HG02970 (cell line): ENCODE measurements around the gene DCP2.

Experiments used
- ATAC-seq: cut with Tn5 transposase; IDR thresholded peaks from one replicate; pipeline ENCODE4 v1.9.1; 2021; ENCODE audit warnings: mild to moderate bottlenecking, moderate library complexity, moderate number of reproducible peaks; ENCODE audit not compliant: unreplicated experiment, low FRiP score

Gene DCP2

DNA sequence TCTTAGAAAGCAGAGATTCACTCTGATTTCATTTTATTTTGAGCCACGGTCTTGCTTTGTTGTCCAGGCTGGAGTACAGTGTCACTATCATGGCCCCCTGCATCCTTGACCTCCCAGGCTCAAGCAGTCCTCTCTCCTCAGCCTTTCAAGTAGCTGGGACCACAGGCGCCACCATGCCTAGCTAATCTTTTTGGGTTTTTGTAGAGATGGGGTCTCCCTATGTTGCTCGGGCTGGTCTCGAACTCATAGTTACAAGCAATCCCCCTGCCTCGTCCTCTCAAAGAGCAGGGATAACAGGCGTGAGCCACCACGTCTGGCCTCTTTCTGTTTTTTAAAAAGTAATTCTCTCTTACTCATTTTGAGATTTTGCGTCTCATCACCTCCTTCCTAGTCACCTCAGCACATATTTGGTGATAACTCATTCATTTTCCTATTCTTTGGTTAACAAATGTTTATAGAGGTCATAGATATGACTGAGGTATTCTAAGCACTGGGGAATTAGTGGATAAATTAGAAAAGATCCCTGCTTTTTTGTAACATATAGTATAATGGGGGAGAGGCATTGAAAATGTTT, 10.8 kb upstream of the DCP2 start:
- ATAC-seq = no peak

DNA sequence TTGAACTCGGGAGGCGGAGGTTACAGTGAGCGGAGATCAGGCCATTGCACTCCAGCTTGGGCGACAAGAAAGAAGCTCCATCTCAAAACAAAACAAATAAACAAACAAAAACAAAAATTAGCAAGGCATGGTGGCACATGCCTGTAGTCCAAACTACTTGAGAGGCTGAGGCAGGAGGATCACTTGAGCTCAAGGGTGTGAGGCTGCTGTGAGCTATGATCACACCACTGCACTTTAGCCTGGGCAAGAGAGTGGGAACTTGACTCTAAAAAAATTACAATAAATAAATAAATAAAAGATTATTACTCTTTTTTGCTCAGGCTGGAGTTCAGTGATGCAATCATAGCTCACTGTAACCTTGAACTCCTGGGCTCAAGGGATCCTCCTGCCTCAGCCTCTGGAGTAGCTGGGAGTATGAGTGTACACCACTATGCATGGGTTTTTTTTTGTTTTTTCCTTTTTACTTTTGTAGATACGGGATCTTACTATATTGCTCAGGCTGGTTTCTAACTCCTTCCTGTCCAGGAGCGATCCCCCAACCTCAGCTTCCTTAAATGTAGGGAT, 9.0 kb upstream of the DCP2 start:
- ATAC-seq = no peak

DNA sequence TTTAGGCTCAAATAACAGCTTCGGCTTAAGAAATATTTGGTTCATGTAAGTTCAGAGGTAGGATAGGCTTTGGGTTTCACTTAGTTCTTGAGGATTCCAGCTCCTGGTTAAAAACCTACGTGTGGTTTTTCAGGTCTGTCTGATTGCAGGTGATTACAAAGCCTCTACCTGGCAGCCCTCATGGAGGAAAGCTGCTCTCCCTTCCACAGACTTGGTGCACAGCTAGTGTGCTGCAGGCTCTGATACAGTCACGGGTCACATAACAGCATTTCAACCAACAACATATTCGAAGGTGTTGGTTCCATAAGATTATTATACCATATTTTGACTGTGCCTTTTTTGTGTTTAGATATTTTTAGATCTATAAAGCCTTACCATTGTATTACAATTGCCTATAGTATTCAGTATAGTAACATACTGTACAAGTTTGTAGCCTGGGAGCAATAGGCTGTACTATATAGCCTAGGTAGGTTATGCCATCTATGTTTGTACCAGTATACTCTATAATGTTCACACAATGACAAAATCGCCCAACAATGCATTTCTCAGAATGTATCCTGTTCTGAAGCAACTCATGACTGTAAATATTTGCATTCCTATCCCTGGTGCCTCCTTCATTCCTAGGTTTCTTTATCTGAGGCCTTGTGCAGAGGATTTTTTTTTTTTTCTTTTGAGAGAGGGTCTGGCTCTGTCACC, 8.0 kb upstream of the DCP2 start:
- ATAC-seq = no peak

DNA sequence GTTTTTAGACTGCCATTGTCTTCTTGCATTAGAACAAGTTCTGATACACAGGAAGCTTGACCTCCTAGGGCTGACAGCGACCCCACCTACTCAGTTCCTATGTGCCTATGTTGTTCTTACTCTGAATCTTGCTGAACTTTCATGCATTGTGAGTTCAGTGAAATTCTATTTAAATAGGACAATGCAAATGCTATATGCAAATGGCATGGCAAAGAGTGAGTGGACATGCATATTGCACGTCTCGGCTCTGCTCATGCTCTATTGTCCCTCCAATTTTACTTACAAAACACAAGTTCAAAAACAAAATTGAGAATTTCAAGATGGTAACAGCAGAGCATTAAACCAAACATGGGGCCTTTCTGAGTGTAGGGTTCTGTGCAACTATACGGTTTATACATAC, 5.3 kb upstream of the DCP2 start:
- no peak for ATAC-seq

DNA sequence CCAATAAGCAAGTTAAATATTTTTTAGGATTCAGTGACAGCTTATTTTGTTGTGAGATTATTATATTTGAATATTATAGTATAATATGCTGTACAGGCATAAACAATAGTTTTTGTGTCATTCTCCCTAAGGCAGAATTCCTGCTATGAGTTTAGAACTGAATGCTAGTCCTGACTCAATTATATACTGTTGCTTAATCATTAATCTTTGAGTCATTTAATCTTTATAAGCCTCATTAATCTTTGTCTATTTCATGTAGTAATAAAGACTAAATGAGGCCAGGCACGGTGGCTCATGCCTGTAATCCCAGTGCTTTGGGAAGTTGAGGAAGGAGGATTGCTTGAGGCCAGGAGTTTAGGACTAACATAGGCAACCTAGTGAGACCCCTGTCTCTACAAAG, 3.6 kb upstream of the DCP2 start:
- no peak for ATAC-seq

DNA sequence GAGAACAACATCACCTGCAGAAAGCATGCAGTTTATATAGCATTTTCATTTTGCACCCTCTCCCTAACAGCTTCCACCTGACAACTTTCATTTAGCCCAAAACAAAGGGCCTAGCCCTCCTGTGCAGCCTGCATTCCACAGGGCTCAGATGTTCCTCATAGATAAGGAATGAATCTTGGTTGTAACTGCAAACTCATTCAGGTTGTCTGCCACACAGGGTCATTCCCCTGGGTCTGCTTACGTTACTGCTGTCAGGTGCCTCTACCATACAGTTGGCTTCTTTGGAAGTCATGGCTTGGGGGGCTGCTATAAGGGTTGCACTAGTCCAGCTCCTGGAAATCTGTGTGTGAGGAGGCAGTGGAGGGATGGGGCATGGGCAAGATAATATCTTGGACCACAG, 2.7 kb upstream of the DCP2 start:
- ATAC-seq = no peak

DNA sequence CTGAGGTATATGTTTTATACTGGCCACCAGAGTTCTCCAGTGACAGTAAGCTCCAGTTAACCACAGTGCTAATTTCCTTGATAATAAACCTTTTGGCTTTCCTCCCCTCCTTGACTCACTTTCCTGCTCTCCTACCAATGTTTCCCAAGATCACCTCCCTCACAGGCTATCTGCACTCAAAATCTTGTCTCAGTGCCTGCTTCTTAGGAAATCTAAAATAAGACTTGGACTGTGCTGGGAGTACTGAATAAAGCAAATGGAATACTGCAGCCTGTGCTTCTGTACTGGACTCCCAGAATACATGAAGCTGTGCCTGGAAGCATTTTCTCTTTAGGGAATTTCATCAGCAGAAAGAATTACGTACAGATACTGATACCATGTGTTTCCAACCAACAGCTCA, 1.7 kb upstream of the DCP2 start:
- no peak for ATAC-seq

DNA sequence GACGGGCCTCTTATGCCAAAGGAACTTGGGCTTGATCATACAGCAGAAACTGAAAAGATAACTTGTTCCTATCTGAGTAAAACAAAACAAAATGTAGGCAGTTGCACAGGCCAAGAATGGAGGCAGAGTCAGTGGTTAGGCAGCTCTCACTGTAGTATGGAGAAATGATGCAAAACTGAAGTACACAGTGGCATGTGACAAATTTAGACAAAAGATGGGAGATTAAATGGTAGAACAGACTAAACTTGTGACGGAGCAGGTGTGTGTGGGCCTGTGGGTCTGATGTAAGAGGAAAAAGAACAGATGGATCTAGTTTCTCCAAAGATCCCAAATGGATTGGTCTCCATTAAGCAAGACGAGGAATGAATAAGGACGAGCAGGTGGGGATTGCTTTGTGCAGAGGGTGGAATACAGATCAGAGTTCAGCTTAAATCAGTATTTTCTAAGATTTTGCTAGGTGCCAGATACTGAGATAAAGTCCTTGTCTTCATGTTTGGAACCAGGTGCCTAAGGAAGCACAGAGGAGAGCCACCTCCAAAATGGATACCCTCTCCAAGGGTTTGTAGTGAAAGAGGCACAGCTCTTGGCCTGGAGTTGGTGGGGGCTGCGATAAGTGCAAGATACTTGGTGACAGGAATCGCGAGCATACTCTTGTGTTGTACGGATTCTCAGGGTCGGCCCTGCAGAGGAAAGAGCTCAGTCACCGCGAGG, 722 bp upstream of the DCP2 start:
- peak; percentile 11 for ATAC-seq

DNA sequence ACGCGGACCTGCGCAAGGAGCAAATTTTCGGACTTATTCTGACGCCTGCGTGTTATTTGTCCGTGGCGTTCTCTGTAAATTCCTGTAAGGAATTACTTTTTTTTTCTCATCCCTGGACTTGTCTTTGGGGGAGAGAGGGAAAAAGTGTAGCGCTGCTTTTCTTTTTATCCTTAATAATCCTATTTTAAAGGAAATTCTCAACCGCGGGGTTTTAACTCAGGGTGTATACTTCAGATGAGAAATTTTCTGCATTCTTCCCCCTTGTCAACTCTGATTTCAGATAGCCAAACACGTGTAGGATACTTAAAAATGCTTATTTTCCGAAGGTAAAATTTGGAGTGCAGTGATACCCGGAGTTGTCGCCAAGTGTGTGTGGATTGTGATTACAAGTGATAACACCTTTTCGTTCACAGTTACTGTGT, 853 bp downstream of the DCP2 start:
- no peak for ATAC-seq

DNA sequence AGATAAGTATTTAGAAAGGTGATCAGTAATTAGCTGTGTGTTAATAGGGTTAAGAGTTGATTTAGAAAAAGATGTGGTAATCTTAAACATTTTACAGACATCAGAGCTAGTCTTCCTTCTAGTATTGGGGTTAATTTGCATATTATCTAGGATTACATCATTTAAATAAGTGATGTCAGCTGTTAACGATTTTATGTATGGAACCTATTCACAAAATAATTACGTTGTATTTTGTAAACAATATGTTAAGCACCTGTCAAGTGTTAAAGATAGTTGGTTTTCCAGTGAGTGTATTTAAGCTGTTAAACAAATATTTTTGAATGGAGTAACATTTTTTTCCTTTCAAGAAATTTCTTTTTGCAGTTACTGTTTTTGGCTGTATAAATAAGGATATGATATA, 2.2 kb downstream of the DCP2 start:
- ATAC-seq = no peak

DNA sequence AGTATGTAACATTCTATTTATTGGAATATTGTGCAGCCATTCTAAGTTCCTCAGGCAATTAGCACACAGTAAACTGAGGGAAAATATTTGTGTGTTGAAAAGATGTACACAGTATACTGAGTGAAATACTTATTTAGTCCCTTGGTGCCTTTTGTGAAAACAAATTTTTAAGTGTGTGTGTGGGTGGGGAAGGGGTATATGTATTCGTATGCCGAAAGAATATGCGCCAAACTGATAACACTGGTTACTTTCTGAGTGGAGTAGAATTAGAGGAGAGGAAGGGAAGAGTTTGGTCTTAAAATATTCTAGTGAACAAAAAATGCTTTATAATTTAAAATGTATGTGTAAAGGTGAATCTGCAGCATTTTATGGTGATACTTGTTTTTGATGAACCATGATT, 3.1 kb downstream of the DCP2 start:
- ATAC-seq = no peak

DNA sequence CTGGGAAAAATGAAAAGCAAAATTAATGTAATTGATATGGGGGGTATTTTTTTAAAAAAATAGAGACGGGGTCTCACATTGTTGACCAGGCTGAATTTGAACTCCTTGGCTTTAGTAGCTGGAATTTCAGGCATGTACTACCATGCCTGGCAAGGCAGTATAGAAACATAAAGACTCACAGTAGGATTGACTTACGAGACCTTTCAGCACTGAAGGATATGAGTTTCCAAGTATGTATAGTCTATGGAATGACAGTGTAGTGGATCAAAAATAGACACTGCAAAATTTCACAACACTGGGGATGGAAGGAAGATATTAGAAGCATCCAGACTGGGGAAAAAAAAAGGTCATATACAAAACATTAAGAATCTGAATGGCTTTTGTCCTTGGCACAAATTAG, 6.8 kb downstream of the DCP2 start:
- ATAC-seq = no peak

DNA sequence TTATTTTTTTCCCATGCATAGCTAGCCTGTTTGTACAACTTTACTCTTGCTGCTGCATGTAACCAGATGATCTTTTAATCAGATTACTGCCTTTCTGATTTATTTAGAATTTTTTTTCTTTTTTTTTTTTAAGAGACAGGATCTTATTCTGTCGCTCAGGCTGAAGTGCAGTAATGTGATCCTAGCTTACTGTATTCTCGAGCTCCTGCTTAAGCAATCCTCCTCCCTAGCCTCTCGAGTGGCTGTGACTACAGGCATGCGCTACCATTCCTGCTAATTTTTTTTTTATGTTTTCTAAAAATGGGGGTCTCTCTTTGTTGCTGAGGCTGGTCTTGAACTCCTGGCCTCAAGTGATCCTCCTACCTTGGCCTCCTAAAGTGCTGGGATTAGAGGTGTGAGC, 9.6 kb downstream of the DCP2 start:
- no peak for ATAC-seq

DNA sequence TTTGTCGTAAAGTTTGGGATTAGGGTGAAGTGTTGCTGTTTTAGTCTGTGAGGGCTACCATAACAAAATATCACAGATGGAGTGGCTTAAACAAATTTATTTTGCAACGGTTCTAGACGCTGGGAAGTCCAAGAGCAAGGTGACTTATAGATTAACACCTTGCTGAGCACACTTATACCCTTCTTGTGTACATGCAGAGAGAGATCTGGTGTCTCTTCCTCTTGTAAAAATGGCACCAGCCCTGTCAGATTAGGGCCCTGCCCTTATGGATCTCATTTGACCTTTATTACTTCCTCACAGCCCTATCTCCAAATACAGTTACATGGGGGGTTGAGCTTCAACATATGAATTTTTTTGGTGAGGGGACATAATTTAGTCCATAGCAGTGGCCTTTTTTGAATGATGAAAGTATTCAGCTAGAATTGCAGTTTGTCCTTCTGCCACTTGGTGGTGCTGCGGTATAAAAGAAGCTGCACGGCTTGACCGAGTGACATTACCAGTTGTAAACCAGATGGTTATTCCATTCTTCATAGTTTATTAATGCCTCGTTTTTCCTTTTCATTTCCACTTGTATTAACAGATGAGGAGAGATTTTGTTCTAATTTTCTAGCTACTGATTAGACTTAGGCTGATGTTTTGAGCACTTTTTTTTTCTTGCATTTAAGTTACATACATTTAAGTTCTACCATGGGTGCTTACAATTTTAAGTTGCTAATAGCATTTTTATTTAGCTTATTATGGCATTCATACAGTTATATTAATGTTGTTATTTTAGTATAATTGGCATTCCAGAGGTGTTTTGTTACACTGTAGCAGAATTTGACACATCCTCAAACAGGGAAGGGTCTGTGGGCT, 19.4 kb downstream of the DCP2 start:
- ATAC-seq = peak; percentile 80

DNA sequence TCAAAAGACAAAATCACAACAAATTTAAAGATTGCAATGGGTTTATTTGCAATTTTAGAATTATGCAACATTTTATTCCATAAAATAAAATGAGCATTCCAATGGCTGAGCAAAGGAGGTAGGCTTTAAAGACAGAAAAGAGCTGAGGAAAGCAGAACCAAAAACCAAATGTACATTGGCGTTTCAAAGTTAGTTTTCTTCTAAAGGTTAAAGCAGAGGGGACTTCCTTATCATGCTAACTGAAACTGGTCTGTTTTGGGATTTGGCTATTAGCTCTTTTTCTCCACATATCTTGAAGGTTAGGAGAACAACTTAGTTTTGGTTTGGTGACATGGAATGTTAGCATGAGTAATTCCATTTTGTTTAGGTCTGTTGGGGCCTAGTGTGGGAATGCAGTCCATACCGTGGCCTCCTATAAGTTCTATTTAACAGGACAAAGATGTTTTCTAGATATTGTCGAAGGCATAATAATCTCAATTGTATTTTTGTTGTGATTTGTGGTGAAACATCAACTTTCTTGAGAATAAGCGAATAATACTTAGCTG, 20.3 kb downstream of the DCP2 start:
- ATAC-seq = no peak

DNA sequence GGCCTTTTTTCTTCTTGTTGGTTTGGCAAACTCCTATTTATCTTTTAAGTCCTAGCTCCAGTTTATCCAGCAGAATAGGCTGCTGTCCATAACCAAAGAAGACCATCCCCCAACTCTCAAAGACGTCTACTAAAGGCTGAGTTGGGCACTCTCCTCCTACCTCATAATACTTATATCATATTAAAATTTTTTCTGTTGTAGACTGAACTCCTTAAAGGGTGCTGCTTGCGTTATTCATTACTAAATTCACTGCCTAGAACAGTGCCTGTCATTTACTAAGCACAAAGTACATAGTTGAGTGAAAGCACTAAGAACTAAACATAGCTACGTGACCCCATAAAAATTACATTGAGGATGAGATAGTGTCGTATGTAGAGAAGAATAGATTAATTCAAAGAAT, 21.7 kb downstream of the DCP2 start:
- ATAC-seq = no peak

DNA sequence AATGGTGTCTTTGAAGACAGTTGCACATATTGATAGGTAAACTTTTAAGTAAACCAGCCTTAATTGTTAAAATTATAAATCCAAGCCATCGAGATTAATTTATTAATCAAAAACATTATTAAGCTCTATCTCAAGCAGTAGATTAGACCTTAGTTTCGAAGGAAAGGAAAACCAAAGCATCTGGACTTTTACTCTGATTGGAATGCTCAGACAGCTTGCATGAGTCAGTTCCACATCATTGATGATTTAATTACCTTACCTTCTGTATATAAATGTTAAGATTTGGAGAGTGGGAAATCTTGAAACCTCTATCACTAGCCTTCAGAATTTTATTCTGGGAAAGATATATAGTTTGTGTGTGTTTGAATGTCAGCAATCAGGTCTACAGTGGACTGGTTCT, 23.9 kb downstream of the DCP2 start:
- no peak for ATAC-seq

DNA sequence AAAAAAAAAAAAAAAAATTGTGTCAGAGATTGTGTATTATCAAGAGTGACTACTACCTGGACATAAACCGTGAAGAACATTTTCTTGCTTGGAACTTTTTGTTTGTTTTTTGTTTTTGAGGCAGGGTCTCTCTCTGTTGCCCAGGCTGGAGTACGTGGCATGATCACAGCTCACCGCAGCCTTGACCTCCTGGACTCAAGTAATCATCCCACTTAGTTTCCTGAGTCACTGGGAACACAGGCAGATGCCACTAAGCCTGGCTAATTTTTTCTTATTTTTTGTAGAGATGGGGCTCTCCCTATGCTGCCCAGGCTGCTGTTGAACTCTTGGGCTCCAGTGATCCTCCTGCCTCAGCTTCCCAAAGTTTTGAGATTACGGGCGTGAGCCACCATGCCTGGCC, 25.8 kb downstream of the DCP2 start:
- ATAC-seq = no peak

DNA sequence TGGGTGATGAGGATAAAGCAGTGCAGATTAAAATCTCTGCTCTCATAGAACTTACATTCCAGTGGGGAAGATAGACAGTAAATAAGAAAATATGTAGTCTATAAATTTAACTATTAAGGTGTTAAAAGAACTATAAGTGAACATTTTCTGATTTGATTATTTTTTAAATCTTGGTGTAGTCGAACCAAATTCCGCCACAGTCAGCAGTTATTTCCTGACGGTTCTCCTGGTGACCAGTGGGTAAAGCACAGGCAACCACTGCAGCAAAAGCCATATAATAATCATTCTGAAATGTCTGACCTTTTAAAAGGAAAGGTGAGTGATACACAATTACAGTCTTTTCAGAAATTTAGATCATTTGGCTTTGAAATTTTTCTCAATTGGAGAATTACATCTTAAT, 27.2 kb downstream of the DCP2 start:
- ATAC-seq = no peak

DNA sequence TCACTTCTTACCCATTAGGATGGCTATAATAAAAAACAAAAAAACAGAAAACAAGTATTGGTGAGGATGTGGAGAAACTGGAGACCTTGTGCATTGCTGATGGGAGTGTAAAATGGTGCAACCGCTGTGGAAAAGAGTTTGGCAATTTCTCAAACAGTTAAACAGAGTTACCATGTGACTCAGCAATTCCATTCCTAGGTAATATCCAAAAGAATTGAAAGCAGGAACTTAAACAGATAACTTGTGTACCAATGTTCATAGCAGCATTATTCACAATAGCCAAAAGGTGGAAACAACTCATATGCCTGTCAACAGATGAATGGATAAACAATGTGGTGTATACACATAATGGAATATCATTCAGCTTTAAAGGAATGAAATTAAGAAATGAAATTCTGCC, 28.9 kb downstream of the DCP2 start:
- ATAC-seq = no peak
